Ectodermal cell (in vitro differentiated cells): ENCODE measurements around the gene GALNT2.

Experiments used
- H3K27ac ChIP-seq: 2 replicates; pipeline ENCODE4 v1.7.0; 2013; ENCODE audit warnings: mild to moderate bottlenecking, low read depth, low read length; ENCODE audit not compliant: insufficient read depth, poor library complexity, severe bottlenecking
- H3K27me3 ChIP-seq: 2 replicates; pipeline ENCODE4 v1.7.0; 2013; ENCODE audit warnings: mild to moderate bottlenecking, low read length; ENCODE audit not compliant: insufficient read depth, control insufficient read depth, poor library complexity, severe bottlenecking
- H3K36me3 ChIP-seq: one replicate; pipeline ENCODE4 v1.7.0; 2013; ENCODE audit warnings: low read length; ENCODE audit not compliant: control insufficient read depth, insufficient read depth
- H3K4me1 ChIP-seq: one replicate; pipeline ENCODE4 v1.7.0; 2013; ENCODE audit warnings: low read length; ENCODE audit not compliant: control insufficient read depth, insufficient read depth
- H3K4me3 ChIP-seq: 2 replicates; pipeline ENCODE4 v1.7.0; 2013; ENCODE audit warnings: low read depth, low read length, control low read depth; ENCODE audit not compliant: insufficient read depth
- H3K9me3 ChIP-seq: 2 replicates; pipeline ENCODE4 v1.7.0; 2013; ENCODE audit warnings: mild to moderate bottlenecking, low read length, moderate library complexity; ENCODE audit not compliant: control insufficient read depth
- WGBS, 2 experiments: methylation state at CpG; one replicate each; pipeline ENCODE4 v1.1.7; 2013; ENCODE audit warnings: missing lambda C conversion rate in 2 of 2; 5-methylcytosine and 5-hydroxymethylcytosine counted together

GALNT2 gene

DNA sequence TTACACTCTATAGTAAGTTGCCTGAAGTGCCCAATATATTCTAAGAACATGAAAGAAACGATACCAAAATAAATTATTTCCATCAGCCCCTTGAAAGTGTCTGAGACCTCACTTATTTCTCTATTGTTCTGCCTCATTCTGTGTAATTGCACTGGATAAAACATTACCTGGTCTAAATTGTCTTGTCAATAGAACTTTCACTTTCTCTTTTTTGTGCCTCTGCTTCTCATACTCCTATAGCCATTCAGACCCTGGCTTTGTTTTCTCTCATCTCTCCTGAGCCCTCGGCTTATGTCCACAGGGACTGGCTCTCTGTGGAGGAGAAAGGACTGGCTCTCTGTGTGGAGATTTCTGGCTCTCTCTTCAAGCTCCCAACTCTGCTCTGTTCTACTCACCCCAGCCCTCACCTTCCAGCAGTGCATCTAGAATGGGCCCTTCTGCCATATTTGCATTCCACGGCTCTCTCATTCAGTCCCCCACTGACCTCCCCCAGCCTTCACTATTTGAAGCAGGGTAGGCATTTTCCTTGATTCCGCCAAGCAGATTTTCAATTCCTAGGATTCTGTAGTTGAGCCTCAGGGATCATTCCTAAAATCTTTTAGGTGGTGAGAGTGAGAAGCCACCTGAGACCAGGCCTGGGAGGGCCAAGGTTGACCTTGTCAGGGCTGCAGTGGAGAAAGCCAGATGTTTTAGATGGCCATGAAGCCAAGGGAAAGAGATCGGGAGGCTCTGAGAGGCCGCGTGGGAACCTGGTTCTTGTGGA is 15.9 kb upstream of the GALNT2 start:
- Histone ChIP-seq H3K27ac (no peak overlapping the region), H3K4me3 (no peak overlapping the region), H3K4me1 (peaks cover 10% of the 10 kb centered on the region), H3K9me3 (no peaks in the 10 kb centered on the region), H3K27me3 (no peaks in the 10 kb centered on the region), H3K36me3 (no peaks in the 10 kb centered on the region)
- 77 to 78% methylated on average over 7 of the region's 7 CpGs for WGBS, 2 experiments

DNA sequence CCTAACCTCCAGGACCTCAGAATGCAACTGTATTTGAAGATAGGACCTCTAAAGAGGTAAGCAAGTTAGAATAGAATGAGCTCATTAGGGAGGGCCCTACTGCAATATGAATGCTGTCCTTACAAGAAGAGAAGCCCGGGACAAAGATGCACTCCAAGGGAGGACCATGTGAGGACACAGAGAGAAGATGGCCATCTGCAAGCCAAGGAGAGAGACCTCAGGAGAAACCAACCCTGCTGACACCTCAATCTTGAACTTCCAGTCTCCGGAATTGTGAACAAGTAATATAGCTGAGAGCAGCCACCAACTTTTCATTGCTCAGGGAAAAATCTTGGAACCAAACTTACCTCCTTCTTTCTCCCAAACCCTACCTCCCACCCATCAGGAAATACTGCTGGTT is 15.0 kb upstream of the GALNT2 start:
- Histone ChIP-seq H3K4me1 (peaks cover 6% of the 10 kb centered on the region), H3K27ac (no peak overlapping the region)
- WGBS, 2 experiments: 93 to 98% methylated on average over 2 of the region's 2 CpGs

DNA sequence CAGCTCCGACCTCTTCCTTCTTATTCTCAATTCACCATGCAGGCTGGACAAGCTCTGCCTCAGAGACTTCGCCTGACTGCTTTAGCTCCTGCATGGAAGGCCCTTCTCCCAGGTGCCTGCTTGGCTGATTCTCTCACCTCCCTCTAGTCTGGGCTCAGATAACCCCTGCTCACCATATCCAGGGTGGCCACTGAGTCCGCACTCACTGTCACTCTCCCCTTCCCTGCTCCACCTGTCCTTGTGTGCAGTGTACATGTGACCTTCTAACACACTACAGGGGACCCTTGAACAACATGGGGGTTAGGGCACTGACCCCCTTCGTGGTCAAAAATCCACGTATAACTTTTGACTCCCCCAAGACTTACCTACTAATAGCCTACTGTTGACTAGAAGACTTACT is 14.4 kb upstream of the GALNT2 start:
- H3K27me3 ChIP-seq: no peaks in the 10 kb centered on the region
- H3K27ac ChIP-seq: no peak overlapping the region
- H3K9me3 ChIP-seq: no peaks in the 10 kb centered on the region
- H3K4me1 ChIP-seq: peaks cover under 1% of the 10 kb centered on the region
- H3K4me3 ChIP-seq: no peak overlapping the region
- H3K36me3 ChIP-seq: no peaks in the 10 kb centered on the region
- 91 to 93% methylated on average over 5 of the region's 5 CpGs for WGBS, 2 experiments

More for the DNA sequence above, 15.0 kb upstream of the GALNT2 start:
- no peaks in the 10 kb centered on the region for H3K27me3 ChIP-seq
- H3K36me3 ChIP-seq: no peaks in the 10 kb centered on the region
- no peak overlapping the region for H3K4me3 ChIP-seq
- H3K9me3 ChIP-seq: no peaks in the 10 kb centered on the region

DNA sequence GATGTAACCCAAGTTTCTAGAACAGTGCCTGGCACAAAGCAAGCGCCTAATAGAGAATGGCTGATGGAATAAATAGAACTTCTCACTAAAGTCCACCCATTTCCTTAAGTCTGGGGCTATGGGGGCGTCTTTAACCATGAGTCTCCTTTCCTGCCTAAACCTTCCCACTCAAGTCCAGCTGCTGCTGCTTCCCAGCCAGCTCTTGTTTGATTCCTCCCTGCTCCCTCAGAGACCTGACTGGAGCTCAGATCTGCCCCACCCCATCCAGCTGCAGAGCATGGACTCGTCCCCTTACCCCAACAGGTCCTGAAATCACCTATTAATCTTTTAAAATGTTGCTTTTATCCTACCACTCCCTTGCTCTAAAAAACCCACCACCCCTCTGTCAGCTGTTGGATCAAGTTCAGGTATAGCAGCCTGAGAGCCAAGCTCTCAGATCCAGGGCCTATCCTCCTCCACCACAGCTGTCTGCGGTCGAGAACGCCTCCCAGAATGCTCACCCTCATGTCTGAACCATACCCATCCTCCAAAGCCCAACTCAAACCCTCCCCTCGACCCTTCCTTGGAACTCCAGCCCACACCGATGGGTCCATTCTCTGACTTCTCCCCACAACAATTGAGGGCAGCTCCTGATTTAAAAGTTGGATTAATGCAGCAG is 12.8 kb upstream of the GALNT2 start:
- H3K27me3 ChIP-seq: no peaks in the 10 kb centered on the region
- peaks cover 12% of the 10 kb centered on the region for H3K4me1 ChIP-seq
- no peaks in the 10 kb centered on the region for H3K36me3 ChIP-seq
- WGBS, 2 experiments: 86 to 92% methylated on average over 8 of the region's 8 CpGs
- H3K27ac ChIP-seq: no peak overlapping the region
- H3K4me3 ChIP-seq: no peak overlapping the region
- no peaks in the 10 kb centered on the region for H3K9me3 ChIP-seq

DNA sequence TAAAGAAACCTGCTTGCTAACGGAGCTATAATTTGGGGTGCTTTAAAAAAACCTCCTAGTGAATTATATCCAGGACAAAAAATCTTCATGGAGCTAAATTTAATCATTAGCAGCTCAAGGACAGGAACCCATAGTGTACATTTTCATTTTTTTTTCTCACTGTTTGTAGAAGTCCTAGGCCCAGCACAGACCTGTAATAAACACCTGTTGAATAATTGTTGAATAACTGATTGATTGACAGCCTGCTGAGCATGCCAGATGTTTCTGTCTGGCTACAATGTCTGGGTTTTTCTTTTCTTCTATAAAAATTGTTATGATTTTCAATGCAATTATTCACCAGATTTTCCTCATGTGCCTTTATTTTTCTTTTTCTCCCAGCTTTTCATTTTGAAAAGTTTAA is 10.9 kb upstream of the GALNT2 start:
- no peaks in the 10 kb centered on the region for H3K36me3 ChIP-seq
- no peak overlapping the region for H3K27ac ChIP-seq
- WGBS, 2 experiments: 96% methylated on average over 1 of the region's 1 CpG; no CpG with 5 or more reads in 1 of the 2 experiments
- no peaks in the 10 kb centered on the region for H3K27me3 ChIP-seq
- peaks cover 12% of the 10 kb centered on the region for H3K4me1 ChIP-seq
- H3K4me3 ChIP-seq: no peak overlapping the region
- H3K9me3 ChIP-seq: no peaks in the 10 kb centered on the region

DNA sequence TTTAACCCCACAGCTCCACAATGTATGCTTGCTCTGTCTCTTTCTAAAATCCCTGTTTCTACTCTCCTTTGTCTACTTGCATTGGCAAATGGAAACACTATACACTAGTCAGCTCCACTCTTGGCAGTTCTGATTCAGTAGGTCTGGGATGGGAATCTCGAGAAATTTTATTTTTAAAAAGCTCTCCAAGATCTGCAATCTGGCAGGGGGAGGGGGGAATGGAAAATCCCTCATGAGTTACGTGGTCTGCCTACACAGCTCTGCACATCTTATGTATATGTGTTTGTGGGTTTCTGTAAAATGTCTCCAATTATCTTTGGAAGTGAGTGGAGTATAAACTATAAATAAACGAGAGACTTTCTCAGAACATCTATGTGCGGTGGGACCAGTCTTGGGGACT is 9.9 kb upstream of the GALNT2 start:
- no peaks in the 10 kb centered on the region for H3K27me3 ChIP-seq
- no peak overlapping the region for H3K27ac ChIP-seq
- H3K4me1 ChIP-seq: peaks cover 12% of the 10 kb centered on the region
- no peaks in the 10 kb centered on the region for H3K9me3 ChIP-seq
- WGBS, 2 experiments: 92 to 93% methylated on average over 4 of the region's 4 CpGs
- no peaks in the 10 kb centered on the region for H3K36me3 ChIP-seq
- H3K4me3 ChIP-seq: no peak overlapping the region

DNA sequence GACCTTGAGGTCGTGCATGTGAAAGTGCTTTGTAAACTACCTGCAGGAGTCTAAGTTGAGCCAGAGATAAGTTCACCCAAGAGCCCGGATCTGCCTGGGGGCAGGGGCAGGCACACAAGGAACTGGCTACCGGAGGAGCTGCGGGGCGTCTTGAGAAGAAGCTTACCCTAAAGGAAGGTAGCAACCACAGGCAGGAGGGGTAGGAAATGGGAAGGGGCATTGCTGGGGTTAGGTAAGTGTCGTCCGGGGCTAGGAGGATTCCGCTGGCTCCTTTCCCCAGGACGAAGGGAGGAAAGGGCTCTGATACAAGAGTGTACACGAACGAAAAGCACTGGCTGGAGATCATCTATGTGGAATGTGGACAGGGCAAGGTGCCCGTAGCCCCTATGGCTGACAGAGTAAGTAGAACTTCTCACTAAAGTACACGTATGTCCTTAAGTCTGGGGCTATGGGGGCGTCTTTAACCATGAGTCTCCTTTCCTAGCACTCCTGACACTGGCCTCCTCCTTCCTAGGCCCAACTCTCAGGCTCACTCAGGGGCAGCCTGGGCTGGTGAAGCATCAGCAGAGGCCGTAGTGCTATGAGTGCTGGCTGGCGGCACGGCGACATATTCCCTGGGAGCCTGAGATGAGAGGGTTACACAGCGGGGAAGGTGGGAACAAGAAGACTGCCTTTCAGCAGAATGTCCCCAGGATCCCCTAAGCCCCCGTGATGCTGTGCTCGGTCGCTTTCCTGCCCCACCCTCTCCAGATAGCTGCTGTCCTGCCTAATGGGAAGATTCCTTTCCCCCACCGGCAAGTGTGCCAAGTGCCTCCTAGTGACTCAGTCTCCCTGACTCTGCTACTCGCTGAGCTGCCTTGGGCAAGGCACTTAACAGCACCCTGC is 9.1 kb upstream of the GALNT2 start:
- WGBS, 2 experiments: 86 to 89% methylated on average over 24 of the region's 24 CpGs
- no peaks in the 10 kb centered on the region for H3K27me3 ChIP-seq

DNA sequence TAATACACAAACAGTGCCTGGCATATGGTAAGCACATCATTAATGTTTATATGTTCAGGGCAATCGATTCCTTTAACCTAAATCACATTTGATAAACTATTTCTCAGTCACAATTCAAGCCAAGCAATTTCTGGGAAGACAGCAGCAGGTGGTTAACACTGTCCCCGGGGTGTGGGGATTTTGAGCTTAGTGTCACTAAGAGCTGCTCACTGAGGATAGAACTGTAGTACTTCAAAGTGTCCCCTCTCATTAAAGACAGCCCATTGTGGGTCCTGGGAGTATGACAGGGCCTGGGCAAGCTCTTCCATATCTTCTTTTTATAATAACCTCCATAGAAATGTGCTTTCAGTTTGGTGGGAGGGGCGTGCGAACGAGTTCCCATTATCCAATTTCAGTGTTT is 8.4 kb upstream of the GALNT2 start:
- H3K27me3 ChIP-seq: no peaks in the 10 kb centered on the region
- H3K9me3 ChIP-seq: no peaks in the 10 kb centered on the region
- no peak overlapping the region for H3K27ac ChIP-seq
- H3K4me1 ChIP-seq: peaks cover 12% of the 10 kb centered on the region
- WGBS, 2 experiments: 87 to 91% methylated on average over 2 to 5 of the region's 5 CpGs
- H3K36me3 ChIP-seq: no peaks in the 10 kb centered on the region
- H3K4me3 ChIP-seq: no peak overlapping the region

More for the DNA sequence above, 9.1 kb upstream of the GALNT2 start:
- H3K9me3 ChIP-seq: no peaks in the 10 kb centered on the region
- H3K4me1 ChIP-seq: peaks cover 12% of the 10 kb centered on the region
- no peak overlapping the region for H3K27ac ChIP-seq
- no peak overlapping the region for H3K4me3 ChIP-seq
- H3K36me3 ChIP-seq: no peaks in the 10 kb centered on the region

DNA sequence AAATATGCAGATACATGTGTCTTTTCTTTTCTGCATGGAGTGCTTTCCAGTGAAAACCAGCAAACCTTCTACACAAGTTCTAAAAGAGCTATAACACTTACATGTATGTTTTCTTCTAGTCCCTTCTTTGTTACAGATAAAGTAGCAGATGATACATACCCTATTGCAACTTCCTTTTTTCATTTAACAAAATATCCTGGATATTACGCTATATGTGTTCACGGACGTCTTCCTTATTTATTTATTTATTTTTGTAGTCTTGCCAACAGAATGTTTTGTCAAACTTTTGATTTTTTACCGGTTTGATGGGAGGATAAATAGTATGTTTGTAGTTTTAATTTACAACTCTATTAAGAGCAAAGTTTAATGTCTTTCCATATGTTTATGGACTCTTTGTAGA is 5.2 kb upstream of the GALNT2 start:
- 100% methylated on average over 2 of the region's 4 CpGs; no CpG with 5 or more reads in 1 of the 2 experiments for WGBS, 2 experiments
- H3K27me3 ChIP-seq: peaks cover 3% of the 10 kb centered on the region
- H3K9me3 ChIP-seq: no peaks in the 10 kb centered on the region
- no peaks in the 10 kb centered on the region for H3K36me3 ChIP-seq
- H3K4me3 ChIP-seq: no peak overlapping the region
- H3K4me1 ChIP-seq: peaks cover 16% of the 10 kb centered on the region
- no peak overlapping the region for H3K27ac ChIP-seq

DNA sequence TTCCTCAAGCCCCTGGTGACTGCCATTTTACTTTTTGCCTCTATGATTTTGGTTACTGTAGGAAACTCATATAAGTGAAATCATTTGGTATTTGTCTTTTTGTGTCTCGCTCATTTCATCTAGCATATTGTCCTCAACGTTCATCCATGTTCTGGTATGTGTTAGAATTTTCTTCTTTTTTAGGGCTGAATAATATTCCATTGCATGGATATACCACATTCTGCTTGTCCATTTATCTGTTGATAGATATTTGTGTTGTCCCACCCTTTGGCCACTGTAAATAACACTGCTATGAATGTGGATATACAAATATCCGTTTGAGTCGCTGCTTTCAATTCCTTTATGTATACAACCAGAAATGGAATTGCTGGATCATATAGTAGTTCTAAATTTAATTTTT is 4.5 kb upstream of the GALNT2 start:
- Histone ChIP-seq H3K9me3 (no peaks in the 10 kb centered on the region), H3K27me3 (peaks cover 3% of the 10 kb centered on the region), H3K27ac (no peak overlapping the region), H3K4me1 (peaks cover 16% of the 10 kb centered on the region), H3K36me3 (no peaks in the 10 kb centered on the region), H3K4me3 (no peak overlapping the region)
- WGBS, 2 experiments: 93 to 100% methylated on average over 2 to 3 of the region's 4 CpGs
